DOHH2 (cell line): Measurements from ENCODE around the gene SLC22A15.

Experiments
- EZH2phosphoT487 ChIP-seq: fragments of 200-600 bp; sonication (generic); IDR thresholded peaks from 2 replicates; pipeline ENCODE4 v1.6.1; 2017; ENCODE audit warnings: borderline replicate concordance, mild to moderate bottlenecking, antibody characterized with exemption, low read length, moderate library complexity, mixed read lengths
- TF ChIP-seq, protein P1 (sequence below): fragments of 200-600 bp; sonication (generic); IDR thresholded peaks from one replicate; pipeline ENCODE4 v1.5.1; 2014; ENCODE audit warnings: antibody characterized with exemption, mild to moderate bottlenecking, low read depth, low read length; ENCODE audit not compliant: poor library complexity, severe bottlenecking

DNA sequence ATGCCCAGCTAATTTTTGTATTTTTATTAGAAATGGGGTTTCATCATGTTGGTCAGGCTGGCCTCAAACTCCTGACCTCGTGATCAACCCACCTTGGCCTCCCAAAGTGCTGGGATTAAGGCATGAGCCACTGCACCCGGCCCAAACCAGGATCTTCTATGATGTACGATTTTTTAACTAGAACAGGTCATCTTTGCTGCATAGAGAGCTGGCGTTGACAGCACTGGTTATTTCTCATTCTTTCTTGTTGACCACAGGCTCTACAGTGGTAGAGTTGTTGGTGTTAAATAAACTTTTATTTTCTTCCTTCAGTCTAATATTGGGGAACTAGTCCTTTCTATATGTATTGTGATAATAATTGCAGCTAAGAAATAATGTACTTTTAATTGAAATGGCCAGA lies 131.1 kb downstream of the SLC22A15 start:
- TF ChIP-seq, protein P1, sequence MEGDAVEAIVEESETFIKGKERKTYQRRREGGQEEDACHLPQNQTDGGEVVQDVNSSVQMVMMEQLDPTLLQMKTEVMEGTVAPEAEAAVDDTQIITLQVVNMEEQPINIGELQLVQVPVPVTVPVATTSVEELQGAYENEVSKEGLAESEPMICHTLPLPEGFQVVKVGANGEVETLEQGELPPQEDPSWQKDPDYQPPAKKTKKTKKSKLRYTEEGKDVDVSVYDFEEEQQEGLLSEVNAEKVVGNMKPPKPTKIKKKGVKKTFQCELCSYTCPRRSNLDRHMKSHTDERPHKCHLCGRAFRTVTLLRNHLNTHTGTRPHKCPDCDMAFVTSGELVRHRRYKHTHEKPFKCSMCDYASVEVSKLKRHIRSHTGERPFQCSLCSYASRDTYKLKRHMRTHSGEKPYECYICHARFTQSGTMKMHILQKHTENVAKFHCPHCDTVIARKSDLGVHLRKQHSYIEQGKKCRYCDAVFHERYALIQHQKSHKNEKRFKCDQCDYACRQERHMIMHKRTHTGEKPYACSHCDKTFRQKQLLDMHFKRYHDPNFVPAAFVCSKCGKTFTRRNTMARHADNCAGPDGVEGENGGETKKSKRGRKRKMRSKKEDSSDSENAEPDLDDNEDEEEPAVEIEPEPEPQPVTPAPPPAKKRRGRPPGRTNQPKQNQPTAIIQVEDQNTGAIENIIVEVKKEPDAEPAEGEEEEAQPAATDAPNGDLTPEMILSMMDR, result no peak
- no peak for TF ChIP-seq EZH2phosphoT487
